Measurements from ENCODE around the gene ZNF385B. TPM values are rescaled to one million over a fixed set of nuclear protein-coding genes. Genes with fewer than 3 reads are reported as not detected.

The ZNF385B gene
- total and polyA plus RNA-seq, 2 experiments from 2014 or later, result 2.7 to 8.2 TPM

GRCh38 chr2:179595284-179595683, 266.1 kb downstream of the ZNF385B start:
- no peaks in the 10 kb centered on the region for H3K9me3 ChIP-seq (ENCODE audit: low read depth)
- H3K4me3 ChIP-seq, result no peak overlapping the region
- H3K36me3 ChIP-seq, result no peaks in the 10 kb centered on the region
- no peaks in the 10 kb centered on the region for H3K4me1 ChIP-seq (ENCODE audit: low read depth)
- no peak for TF ChIP-seq CTCF (IDR thresholded peaks at IDR 0.05; ENCODE audit: low read depth, low read length)
- H3K27me3 ChIP-seq, result no peaks in the 10 kb centered on the region
- DNase-seq (ENCODE audit: low read depth in 1 of 2, low spot score in 1 of 2), result peak in 1 of 2 donors; percentile 34
- no peak overlapping the region for H3K27ac ChIP-seq

- Histone ChIP-seq H3K4me3 (no peak overlapping the region), H3K9me3 (ENCODE audit: low read depth) (no peaks in the 10 kb centered on the region), H3K27ac (no peak overlapping the region), H3K36me3 (no peaks in the 10 kb centered on the region), H3K4me1 (ENCODE audit: low read depth) (no peaks in the 10 kb centered on the region), H3K27me3 (no peaks in the 10 kb centered on the region)
- no peak for TF ChIP-seq CTCF (IDR thresholded peaks at IDR 0.05; ENCODE audit: low read depth, low read length)
- DNase-seq (ENCODE audit: low read depth in 1 of 2, low spot score in 1 of 2), result no peak
Observed at GRCh38 chr2:179594268-179595112, 266.9 kb downstream of the ZNF385B start.

- H3K9me3 ChIP-seq (ENCODE audit: low read depth), result no peaks in the 10 kb centered on the region
- no peaks in the 10 kb centered on the region for H3K4me1 ChIP-seq (ENCODE audit: low read depth)
- no peaks in the 10 kb centered on the region for H3K36me3 ChIP-seq
- no peaks in the 10 kb centered on the region for H3K27me3 ChIP-seq
- no peak overlapping the region for H3K4me3 ChIP-seq
- no peak for DNase-seq (ENCODE audit: low read depth in 1 of 2, low spot score in 1 of 2)
- no peak overlapping the region for H3K27ac ChIP-seq
- TF ChIP-seq CTCF (IDR thresholded peaks at IDR 0.05; ENCODE audit: low read depth, low read length), result no peak
Observed at GRCh38 chr2:179593323-179593722, 268.1 kb downstream of the ZNF385B start.

GRCh38 chr2:179592167-179592936, 269.1 kb downstream of the ZNF385B start:
- Histone ChIP-seq H3K9me3 (ENCODE audit: low read depth) (no peaks in the 10 kb centered on the region), H3K27ac (no peak overlapping the region), H3K36me3 (no peaks in the 10 kb centered on the region), H3K4me1 (ENCODE audit: low read depth) (no peaks in the 10 kb centered on the region), H3K4me3 (no peak overlapping the region), H3K27me3 (no peaks in the 10 kb centered on the region)
- no peak for TF ChIP-seq CTCF (IDR thresholded peaks at IDR 0.05; ENCODE audit: low read depth, low read length)
- no peak for DNase-seq (ENCODE audit: low read depth in 1 of 2, low spot score in 1 of 2)

GRCh38 chr2:179591690-179592089, 269.7 kb downstream of the ZNF385B start:
- no peak for TF ChIP-seq CTCF (IDR thresholded peaks at IDR 0.05; ENCODE audit: low read depth, low read length)
- Histone ChIP-seq H3K4me3 (no peak overlapping the region), H3K36me3 (no peaks in the 10 kb centered on the region), H3K27ac (no peak overlapping the region), H3K27me3 (no peaks in the 10 kb centered on the region), H3K9me3 (ENCODE audit: low read depth) (no peaks in the 10 kb centered on the region), H3K4me1 (ENCODE audit: low read depth) (no peaks in the 10 kb centered on the region)
- no peak for DNase-seq (ENCODE audit: low read depth in 1 of 2, low spot score in 1 of 2)
